GM19240 (cell line): ENCODE data around the gene CACNA2D3.

Experiments used
- DNase-seq: peaks from one replicate; pipeline ENCODE4 v3.0.0; 2011; ENCODE audit warnings: low spot score; ENCODE audit not compliant: insufficient read length

The CACNA2D3 gene

DNA sequence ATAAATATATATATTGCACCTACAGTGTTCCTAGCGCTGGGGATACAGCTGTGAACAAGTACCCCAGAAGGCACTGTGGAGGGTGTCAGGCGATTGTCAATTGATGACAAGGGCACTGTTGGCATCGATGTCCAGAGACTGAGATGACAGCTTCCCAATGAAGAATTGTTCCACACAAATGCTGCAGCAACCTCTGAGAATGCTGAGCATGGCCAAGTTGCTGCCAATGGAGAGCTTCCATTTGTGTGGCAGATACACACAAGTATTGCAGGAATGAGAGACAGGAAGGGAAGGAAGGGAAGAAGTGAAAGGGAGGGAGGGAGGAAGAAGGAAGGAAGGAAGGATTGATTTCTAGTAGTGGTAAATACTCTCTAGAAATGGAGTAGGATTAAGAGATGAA is 783.6 kb downstream of the CACNA2D3 start:
- no peak for DNase-seq

DNA sequence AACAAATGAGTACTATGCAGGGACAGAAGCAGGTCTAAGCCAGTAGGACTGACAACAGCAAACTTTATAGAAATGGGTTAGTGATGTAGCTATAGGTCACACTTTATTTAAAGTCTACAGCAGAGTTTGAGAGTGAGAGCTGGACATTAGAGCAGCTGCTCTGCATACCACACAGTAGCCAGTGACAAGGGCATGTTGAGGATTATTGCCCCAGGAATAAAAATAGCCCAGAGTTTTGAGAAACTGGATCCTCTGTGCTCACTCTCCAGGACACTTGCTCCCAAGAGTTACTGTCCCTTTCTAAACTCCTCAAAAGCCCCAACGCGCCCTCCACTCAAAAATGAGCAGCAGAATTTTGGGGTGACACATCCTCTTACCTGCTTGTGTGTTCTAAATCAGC is 784.4 kb downstream of the CACNA2D3 start:
- DNase-seq: no peak

DNA sequence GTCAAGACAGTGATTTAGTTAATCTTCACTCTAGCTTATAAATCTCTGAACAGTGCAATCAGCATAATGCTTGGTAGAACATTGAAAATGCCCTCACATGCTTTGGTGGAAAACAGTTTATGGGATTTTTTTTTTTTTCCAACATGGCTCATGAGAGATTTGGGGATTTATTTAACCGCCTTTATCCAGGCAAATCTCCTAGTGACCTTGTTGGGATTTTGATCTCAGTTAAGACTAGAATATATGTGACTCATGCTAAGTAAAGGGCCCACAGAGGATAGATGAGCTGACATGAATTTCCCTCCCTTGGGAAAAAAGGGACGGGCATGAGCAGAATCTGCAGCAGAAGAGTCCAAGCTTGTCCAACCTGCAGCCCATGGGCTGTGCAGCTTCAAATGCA is 786.8 kb downstream of the CACNA2D3 start:
- no peak for DNase-seq

DNA sequence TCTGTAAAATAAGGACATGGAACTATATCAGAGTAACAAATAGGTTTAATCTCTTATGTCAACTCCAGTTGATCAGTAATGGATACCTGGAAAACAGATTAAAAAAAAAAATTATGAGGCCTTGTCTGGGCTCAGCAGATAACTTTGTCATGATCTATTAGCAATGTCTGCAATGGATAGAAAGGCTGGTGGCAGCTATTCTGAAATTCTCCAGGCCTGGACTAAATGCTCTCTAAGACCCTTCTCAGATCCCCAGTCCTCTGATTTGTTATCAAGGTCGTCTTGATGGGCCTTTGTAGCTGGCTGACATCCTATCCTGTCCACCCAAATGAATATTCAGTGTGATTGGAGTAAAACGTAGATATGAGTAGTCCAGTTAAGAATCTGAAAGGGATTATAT is 791.8 kb downstream of the CACNA2D3 start:
- no peak for DNase-seq

- DNase-seq: no peak
Measured at GRCh38 chr3:54915181-54915580, 792.8 kb downstream of the CACNA2D3 start.

DNA sequence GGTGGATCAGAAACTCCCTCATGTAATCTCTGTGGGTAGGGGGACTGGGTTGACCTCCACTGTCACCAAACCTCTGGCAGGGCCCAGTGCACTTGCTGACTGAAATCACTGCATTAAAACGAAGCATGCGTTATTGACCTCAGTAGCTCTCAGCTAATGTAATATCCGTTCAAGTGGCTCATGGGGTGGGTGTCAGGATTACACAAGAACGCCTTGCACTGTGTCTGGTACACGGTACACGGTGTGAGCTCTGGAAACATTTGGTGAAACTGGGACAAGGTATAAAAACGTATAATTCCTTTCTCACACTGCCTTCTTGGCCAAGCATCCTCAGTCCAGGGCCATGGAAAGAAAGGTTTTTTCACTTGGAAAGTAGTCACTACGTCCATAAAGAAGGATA is 793.6 kb downstream of the CACNA2D3 start:
- DNase-seq: no peak

DNA sequence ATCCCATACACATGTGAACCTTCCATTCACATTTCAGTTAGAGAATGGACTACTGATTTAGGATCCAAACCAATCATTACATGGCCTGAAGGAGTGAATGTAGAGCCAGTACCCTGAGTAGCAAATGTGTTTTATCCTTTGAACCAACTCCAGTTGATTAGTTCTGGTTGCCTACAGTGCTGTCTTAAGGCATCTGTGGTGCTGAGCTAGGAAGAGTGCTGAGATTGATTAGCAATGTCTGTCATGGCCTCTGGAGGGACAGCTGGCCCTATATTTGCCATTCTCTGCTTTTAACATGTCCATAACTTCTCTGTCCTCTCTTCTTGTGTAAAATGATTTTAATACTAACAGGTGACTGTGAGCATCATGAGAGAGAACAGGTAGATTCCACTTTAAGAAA is 794.4 kb downstream of the CACNA2D3 start:
- DNase-seq: no peak

DNA sequence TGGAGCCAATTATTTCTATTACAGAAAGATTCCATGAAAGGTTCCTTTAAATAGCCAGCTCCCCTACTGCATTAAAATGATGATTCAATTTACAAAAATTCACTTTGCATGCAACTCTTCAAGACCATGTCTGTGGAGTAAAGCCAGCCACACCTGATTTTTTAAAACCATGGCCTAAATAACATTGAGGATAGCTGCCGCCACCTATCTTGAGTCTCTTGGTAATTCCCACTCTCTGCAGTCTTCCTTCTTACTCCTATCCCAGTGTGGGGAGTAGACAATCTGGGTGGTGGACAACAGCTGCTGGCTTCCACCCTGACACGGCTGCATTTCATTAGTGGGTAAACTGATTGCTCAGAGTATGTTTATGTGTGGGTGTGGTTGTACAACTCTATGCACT is 794.8 kb downstream of the CACNA2D3 start:
- DNase-seq: no peak

- DNase-seq: no peak
Measured at GRCh38 chr3:54917862-54918261, 795.5 kb downstream of the CACNA2D3 start.

GRCh38 chr3:54918516-54918915 is 796.2 kb downstream of the CACNA2D3 start:
- DNase-seq: no peak

GRCh38 chr3:54928046-54928770 is 805.9 kb downstream of the CACNA2D3 start, which contains the start of gene LRTM1:
LRTM1 (minus strand) TSS chr3:54928059; CDS start chr3:54927911, 148 bp downstream.
- no peak for DNase-seq

GRCh38 chr3:54931182-54931581 is 808.8 kb downstream of the CACNA2D3 start:
- no peak for DNase-seq

GRCh38 chr3:54932606-54933005 is 810.3 kb downstream of the CACNA2D3 start:
- no peak for DNase-seq

DNA sequence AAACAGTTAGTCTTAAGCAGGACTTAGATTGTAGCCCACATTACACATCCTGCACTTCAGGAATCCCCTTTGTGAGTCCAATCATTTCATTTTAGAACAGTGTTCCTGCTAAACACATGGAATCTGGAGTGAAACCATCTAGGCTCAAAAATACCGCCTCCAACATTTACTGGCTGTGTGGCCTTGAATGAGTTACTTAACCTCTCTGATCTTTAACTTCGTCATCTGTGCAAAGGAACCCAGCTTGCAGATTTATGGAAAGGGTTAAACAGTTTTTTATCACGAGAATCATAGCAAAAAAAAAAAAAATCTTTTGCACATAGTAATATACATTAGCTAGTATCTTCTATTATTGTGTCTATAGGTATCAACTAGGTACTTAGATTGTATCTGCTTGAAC is 813.5 kb downstream of the CACNA2D3 start:
- DNase-seq: no peak

DNA sequence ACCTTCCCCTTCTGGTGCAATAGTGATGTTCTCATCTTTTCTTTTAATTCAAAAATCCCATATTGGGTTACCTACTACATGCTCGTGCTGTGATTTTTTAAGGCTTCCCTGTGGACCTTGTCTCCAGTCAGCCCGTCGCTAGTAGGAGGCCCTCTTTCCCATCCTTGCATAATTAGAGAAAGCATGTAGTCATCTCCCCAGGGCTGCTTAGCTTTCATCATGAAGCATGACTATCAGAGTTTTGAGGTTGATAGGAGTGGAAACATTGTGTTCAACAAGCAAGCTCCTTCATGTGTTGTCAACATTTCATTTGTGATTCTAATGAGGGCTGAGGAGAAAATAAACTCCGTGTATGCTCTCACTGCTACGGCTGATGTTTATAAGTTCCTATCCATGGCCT is 814.2 kb downstream of the CACNA2D3 start:
- DNase-seq: no peak

- DNase-seq: no peak
Measured at GRCh38 chr3:54939557-54940300, 817.4 kb downstream of the CACNA2D3 start.

DNA sequence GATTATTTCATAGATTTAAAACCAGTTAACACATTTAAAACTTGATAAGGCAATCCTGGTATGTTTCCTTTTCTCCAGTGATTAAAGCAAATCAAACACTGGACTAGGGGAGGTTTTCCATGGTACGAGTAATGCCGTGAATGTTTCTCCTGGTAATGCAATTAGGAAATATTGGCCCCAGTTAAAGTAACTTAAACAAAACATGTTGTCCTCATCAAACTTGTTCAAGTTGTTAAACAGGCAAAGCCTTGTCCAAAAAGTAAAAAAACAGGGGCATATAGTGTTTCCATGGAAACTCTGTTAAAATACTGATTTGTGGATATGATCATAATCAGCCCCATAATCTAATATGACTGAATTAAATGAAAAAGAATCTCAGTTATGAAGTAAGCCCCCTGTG is 818.6 kb downstream of the CACNA2D3 start:
- DNase-seq: no peak

DNA sequence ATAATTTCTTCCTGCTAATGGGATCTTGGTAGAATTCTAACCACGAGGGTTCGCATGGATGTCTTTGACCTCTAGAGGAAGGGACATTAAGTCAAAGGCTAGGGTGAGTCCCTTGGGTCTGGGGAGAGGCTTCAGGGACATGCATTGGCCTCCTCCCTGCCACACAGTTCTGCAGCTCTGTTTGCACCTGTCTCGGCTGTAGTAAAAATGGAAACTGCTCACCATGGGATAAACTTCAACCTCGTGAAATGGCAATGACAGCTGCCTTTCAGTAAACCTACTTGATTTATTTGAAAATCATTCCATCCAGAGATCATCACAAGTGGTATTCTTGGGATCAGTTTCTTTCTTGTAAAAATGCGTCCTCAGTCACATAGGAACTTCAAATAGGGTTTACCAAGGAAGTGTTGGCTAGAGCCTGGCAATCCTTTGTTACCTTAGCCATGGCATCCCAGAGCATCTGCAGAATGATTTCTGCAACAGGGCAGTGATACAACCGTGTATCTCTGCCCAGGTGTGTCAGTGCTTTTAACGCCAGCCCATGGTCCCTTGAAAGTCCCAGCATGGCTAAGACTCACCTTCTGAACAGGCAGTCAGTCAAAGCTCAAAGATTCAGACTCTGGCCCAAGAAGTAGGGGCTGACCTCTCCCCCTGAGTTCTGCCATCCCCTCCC is 819.5 kb downstream of the CACNA2D3 start:
- no peak for DNase-seq

DNA sequence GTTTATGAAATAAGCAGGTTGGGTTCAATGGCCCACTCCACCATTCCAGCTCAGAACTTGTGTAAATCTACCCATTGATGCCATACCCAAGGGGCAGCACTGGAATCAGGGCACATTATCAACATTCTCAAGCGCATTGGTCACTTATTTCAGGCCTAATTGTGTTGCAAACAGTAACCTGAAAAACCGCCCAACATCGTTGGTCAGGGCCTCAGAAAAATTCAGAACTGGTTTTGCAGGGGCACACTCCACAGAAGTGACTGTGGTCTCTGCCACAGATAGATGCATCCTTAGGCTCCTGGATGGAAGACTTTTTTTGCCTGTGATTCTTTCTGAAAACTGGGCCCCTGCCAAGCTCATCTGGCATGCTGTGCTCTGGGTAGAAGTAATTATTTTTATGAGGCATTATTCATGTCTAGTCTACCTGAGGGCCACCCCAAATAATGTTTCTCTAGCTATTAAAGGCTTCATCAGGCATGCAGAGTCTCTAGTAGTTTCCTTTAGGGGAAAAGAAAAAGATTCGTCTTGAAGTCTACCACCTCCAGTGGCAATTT is 827.2 kb downstream of the CACNA2D3 start:
- no peak for DNase-seq

- no peak for DNase-seq
Measured at GRCh38 chr3:54950391-54951003, 828.1 kb downstream of the CACNA2D3 start.

DNA sequence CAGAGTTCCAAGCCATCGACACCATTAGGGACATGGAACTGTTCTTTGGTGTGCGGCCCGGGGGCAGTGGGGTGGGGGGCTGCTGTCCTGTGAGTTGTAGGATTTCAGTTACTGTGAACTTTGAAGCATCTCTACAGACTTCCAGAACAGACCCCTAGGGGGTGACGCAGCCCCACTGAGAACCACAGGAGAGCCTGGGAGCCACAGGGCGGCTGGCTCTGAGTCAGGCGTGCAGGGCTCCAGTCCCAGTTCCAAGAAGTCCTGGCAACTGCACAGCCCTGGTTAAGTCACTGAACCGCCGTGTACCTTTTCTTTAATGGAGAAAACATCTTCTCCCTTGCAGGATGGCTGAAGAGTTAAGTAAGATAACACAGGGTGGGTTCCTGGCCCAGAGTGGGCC is 829.1 kb downstream of the CACNA2D3 start:
- DNase-seq: no peak

- no peak for DNase-seq
Measured at GRCh38 chr3:54954022-54954421, 831.7 kb downstream of the CACNA2D3 start.
